Activated CD8-positive, alpha-beta memory T cell treated with anti-CD3 and anti-CD28 coated beads, Interleukin-2, amount 50 U/mL, for 48 hours (primary cell): ENCODE data around the gene ADAT2.

Source experiments
- DNase-seq: peaks from one replicate; pipeline ENCODE4 v3.0.0-alpha.2; 2020

ADAT2 gene

GRCh38 chr6:143441010-143441409, 9.5 kb downstream of the ADAT2 start:
- DNase-seq = no peak

GRCh38 chr6:143432588-143432987, 17.9 kb downstream of the ADAT2 start:
- no peak for DNase-seq

- DNase-seq = no peak
Observed at GRCh38 chr6:143431226-143431625, 19.3 kb downstream of the ADAT2 start.

- DNase-seq = no peak
Observed at GRCh38 chr6:143429970-143430369, 20.5 kb downstream of the ADAT2 start.

GRCh38 chr6:143427109-143427817, 23.2 kb downstream of the ADAT2 start:
- DNase-seq = peak; percentile 80

- DNase-seq = no peak
Observed at GRCh38 chr6:143426026-143426425, 24.5 kb downstream of the ADAT2 start.

- no peak for DNase-seq
Observed at GRCh38 chr6:143419526-143419925, 31.0 kb downstream of the ADAT2 start.

- DNase-seq = no peak
Observed at GRCh38 chr6:143414769-143415168, 35.7 kb downstream of the ADAT2 start.

GRCh38 chr6:143410859-143411270, 39.6 kb downstream of the ADAT2 start:
- DNase-seq = no peak

GRCh38 chr6:143408787-143409162, 41.7 kb downstream of the ADAT2 start:
- no peak for DNase-seq

- DNase-seq = no peak
Observed at GRCh38 chr6:143408151-143408786, 42.2 kb downstream of the ADAT2 start.

GRCh38 chr6:143406673-143407072, 43.8 kb downstream of the ADAT2 start:
- no peak for DNase-seq

GRCh38 chr6:143405373-143406154, 44.9 kb downstream of the ADAT2 start:
- no peak for DNase-seq

GRCh38 chr6:143402721-143403336, 47.7 kb downstream of the ADAT2 start:
- no peak for DNase-seq

- DNase-seq = no peak
Observed at GRCh38 chr6:143401636-143402370, 48.7 kb downstream of the ADAT2 start.

- DNase-seq = no peak
Observed at GRCh38 chr6:143401068-143401446, 49.4 kb downstream of the ADAT2 start.

GRCh38 chr6:143400258-143401067, 50.0 kb downstream of the ADAT2 start:
- DNase-seq = no peak

- no peak for DNase-seq
Observed at GRCh38 chr6:143399775-143400174, 50.7 kb downstream of the ADAT2 start.

- no peak for DNase-seq
Observed at GRCh38 chr6:143399176-143399575, 51.3 kb downstream of the ADAT2 start.

GRCh38 chr6:143397227-143398222, 53.0 kb downstream of the ADAT2 start:
- no peak for DNase-seq
